Thyroid gland (tissue), 4 donors: ENCODE measurements around the gene TNRC6B. TPM values are rescaled to one million over a fixed set of nuclear protein-coding genes. Genes with fewer than 3 reads are reported as not detected.
A peak's percentile ranks its signal among the peaks of the same experiment; 100 is the strongest.
"Not testable (repeated sequence)": the region's sequence is repeated elsewhere in the genome, so short reads cannot be mapped to it uniquely, and the experiment has no call there.

ENCODE experiments used
- DNase-seq, 2 donors: peaks; one replicate each; pipeline ENCODE4 v3.0.0-alpha.2; 2019
- H3K27ac ChIP-seq, 3 donors: fragments of 200-600 bp; sonication (generic); 1 replicate in 2 of 3; 2 replicates in 1 of 3; pipeline ENCODE4 v1.5.1; 2016 to 2019; ENCODE audit warnings: mild to moderate bottlenecking in 1 of 3, moderate library complexity in 1 of 3
- H3K27me3 ChIP-seq: fragments of 200-600 bp; sonication (generic); one replicate; pipeline ENCODE4 v1.5.1; 2019
- H3K36me3 ChIP-seq, 2 donors: fragments of 200-600 bp; sonication (generic); one replicate each; pipeline ENCODE4 v1.5.1; 2016 to 2019
- H3K4me1 ChIP-seq, 2 donors: fragments of 200-600 bp; sonication (generic); one replicate each; pipeline ENCODE4 v1.5.1; 2017 to 2019
- H3K4me3 ChIP-seq, 3 donors: fragments of 200-600 bp; sonication (generic); replicated peaks in 1 of 3; 1 replicate in 2 of 3; 2 replicates in 1 of 3; pipeline ENCODE4 v1.5.1; 2016; ENCODE audit warnings: mild to moderate bottlenecking in 1 of 3
- H3K9me3 ChIP-seq: fragments of 200-600 bp; sonication (generic); one replicate; pipeline ENCODE4 v1.5.1; 2017
- CTCF ChIP-seq, 6 experiments: fragments of 200-600 bp in 3 of 6; fragments of 450-650 bp in 3 of 6; sonication (generic) in 3 of 6; IDR thresholded peaks; one replicate each; pipeline ENCODE4 v1.5.1; 2016 to 2019; ENCODE audit warnings: antibody characterized with exemption in 6 of 6, mild to moderate bottlenecking in 2 of 6, inconsistent platforms in 1 of 6, moderate library complexity in 1 of 6
- POLR2A ChIP-seq, 2 donors: fragments of 450-650 bp; IDR thresholded peaks; one replicate each; pipeline ENCODE4 v1.6.1; 2017; ENCODE audit warnings: antibody characterized with exemption in 2 of 2, mild to moderate bottlenecking in 2 of 2, moderate library complexity in 1 of 2
- WGBS, 2 donors: methylation state at CpG; one replicate each; pipeline ENCODE4 v1.1.5; 2017; 5-methylcytosine and 5-hydroxymethylcytosine counted together
- intact Hi-C: fragments of 100-400 bp; cut with DNase I; formaldehyde crosslinking; loops from one replicate; pipeline ENCODE4 v1.15.1; 2023
- total RNA-seq, 4 donors: library from RNA; depleted of rRNA; stranded (reverse); fragments of >200 nt; gene quantifications; one replicate each; pipeline ENCODE4 v1.2.3, GENCODE V29; 2016

Gene TNRC6B
- total RNA-seq, 4 donors from 2014 or later, result 46.1 to 202 (median 114) TPM

GRCh38 chr22:40190501-40190900 is 12.8 kb downstream of the TNRC6B start:
- Histone ChIP-seq H3K4me1 (peaks cover 45 to 48% of the 10 kb centered on the region in 2 donors), H3K27ac (no peak overlapping the region), H3K9me3 (no peaks in the 10 kb centered on the region), H3K36me3 (no peaks in the 10 kb centered on the region), H3K27me3 (no peaks in the 10 kb centered on the region), H3K4me3 (no peak overlapping the region)
- 44 to 64% methylated on average over 2 of the region's 2 CpGs for WGBS, 2 donors
- TF ChIP-seq POLR2A (IDR thresholded peaks at IDR 0.05), result no peak
- TF ChIP-seq CTCF (IDR thresholded peaks at IDR 0.05), result no peak
- intact Hi-C loops, result no loop called here
- no peak for DNase-seq

DNA sequence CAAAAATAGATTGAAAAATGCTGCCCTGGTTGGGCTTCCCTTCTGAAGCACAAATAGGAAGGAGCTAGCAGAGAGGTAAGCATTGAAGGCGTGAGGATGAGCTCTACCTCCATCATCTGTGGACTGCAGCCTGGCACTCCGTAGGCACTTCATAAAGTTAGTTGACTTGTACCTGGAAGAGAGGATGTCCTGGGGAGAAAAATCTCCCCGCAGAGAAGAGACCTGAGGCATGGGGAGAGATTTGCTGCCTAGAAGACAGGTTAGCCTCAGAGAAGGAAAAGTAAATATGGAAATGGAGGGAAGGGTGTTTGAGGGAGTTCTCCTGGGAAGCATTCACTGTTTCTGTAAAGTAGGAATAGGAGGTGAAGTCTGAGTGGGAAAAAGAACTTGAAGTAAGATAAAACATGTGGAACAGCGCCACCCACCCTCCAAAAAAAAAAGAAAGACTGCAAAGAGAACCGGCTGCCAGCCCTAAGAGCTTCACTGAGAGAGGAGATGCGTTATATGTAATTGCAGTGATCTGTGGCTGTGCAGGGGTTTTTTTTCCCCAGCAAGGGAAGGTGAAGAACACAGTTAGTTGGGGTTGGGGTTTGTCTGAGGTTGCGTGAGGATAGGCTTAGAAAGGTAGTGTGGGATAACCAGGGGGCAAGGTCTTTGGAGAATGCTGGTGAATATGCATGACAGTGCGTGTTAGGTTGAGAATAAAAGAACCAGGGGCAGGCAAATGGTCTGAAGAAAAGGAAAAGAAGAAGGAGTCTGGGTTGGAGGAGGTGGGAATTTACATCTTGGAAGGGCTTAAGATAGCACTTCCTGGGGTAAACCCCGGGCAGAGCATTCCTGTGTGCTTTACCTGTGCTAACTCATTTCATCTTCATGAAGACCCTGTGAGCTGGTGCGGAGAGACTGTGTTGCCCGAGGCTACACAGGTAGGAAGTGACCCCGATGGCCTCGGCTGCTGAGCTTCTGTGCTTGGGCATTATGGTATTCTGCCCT is 16.0 kb downstream of the TNRC6B start:
- Histone ChIP-seq H3K9me3 (no peaks in the 10 kb centered on the region), H3K27ac (no peak overlapping the region), H3K4me1 (peaks cover 54 to 64% of the 10 kb centered on the region in 2 donors), H3K36me3 (no peaks in the 10 kb centered on the region), H3K4me3 (no peak overlapping the region), H3K27me3 (no peaks in the 10 kb centered on the region)
- intact Hi-C loops, result no loop called here
- WGBS, 2 donors, result 67% methylated on average over 13 of the region's 13 CpGs
- DNase-seq, result peak in 1 of 2 donors; percentile 20
- TF ChIP-seq POLR2A (IDR thresholded peaks at IDR 0.05) (no peak), CTCF (IDR thresholded peaks at IDR 0.05) (peak in 2 of 6 experiments; percentile 31 to 34)

DNA sequence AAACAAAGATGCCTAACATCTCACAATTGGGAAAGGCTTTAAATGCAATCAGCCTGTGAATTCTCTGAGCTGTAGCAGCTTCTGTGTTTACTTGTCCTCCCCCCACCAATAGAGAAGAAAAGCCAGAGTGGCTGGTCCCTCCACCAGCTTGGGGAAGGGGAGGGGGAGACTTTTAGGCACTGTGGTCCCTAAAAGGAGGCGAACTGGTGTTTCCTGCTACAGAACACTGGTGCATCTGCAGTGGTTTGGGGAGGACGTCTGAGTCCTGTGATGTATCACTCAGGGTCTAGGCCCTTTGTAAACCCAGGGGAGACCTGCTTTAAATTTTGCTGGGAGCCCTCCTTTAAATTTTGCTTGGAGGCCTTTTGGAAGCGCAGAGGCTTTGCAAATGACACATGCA is 16.9 kb downstream of the TNRC6B start:
- no peaks in the 10 kb centered on the region for H3K27me3 ChIP-seq
- no peaks in the 10 kb centered on the region for H3K9me3 ChIP-seq
- no peak for TF ChIP-seq POLR2A (IDR thresholded peaks at IDR 0.05)
- TF ChIP-seq CTCF (IDR thresholded peaks at IDR 0.05), result no peak
- DNase-seq, result no peak
- H3K4me1 ChIP-seq, result peaks cover 47 to 56% of the 10 kb centered on the region in 2 donors
- WGBS, 2 donors, result 90 to 94% methylated on average over 3 of the region's 3 CpGs
- no peak overlapping the region for H3K4me3 ChIP-seq
- H3K36me3 ChIP-seq, result no peaks in the 10 kb centered on the region
- intact Hi-C loops, result no loop called here
- H3K27ac ChIP-seq, result no peak overlapping the region

DNA sequence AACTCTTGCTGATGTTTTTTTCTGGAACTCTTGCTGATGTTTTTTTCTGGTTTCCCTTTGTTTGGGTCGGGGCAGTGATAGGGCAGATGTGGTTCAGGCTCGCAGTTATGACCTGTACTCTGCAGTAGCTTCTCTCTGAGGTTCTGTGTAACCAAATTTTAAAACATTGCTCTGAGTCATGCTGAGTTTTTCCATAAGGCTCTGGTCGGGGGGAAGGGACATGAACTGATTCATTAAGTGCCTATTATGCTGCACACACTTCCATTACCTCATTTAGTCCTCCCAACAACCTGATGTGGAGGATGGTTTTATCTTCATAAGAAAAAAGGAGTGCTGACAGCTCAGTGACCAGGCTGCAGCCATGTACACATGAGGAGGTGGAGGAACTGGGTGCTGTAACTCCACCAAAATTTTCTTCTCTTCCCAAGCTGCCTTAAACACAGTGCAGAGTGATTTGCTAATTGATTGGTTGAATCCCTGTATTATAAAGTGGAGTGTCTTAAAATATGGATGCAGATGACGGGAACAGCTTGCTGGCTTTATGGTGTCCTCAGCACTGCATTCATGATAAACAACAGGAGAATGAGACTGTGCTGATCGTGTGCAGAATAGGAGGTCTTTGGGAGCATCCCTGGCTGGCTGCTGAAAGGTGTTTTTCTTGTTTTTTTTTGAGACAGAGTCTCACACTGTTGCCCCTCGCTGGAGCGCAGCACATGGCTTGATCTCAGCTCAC is 19.1 kb downstream of the TNRC6B start:
- no peaks in the 10 kb centered on the region for H3K27me3 ChIP-seq
- peak overlapping the region in 1 of 3 donors; percentile 43 for H3K27ac ChIP-seq
- 68 to 71% methylated on average over 7 of the region's 7 CpGs for WGBS, 2 donors
- no peaks in the 10 kb centered on the region for H3K9me3 ChIP-seq
- H3K4me1 ChIP-seq, result peaks cover 35 to 41% of the 10 kb centered on the region in 2 donors
- DNase-seq, result no peak
- intact Hi-C loops, result no loop called here
- no peak overlapping the region for H3K4me3 ChIP-seq
- no peak for TF ChIP-seq CTCF (IDR thresholded peaks at IDR 0.05)
- TF ChIP-seq POLR2A (IDR thresholded peaks at IDR 0.05), result no peak
- H3K36me3 ChIP-seq, result no peaks in the 10 kb centered on the region

DNA sequence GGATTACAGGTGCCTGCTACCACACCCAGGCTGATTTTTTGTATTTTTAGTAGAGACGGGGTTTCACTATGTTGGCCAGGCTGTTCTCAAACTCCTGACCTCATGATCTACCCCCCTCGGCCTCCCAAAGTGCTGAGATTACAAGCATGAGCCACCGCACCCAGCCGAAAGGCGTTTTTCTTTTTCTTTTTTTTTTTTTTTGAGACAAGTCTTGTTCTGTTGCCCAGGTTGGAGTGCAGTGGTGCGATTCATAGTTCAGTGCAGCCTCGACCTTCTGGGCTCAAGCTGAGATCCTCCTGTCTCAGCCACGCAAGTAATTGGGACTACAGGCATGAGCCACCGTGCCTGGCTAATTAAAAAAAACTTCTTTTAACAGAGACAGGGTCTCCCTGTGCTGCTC is 19.7 kb downstream of the TNRC6B start:
- DNase-seq, result peak; percentile 27 to 68
- 26 to 55% methylated on average over 6 to 9 of the region's 9 CpGs for WGBS, 2 donors
- H3K36me3 ChIP-seq, H3K9me3 ChIP-seq, H3K27me3 ChIP-seq, intact Hi-C loops, H3K4me3 ChIP-seq: not testable (repeated sequence)
- Histone ChIP-seq H3K27ac (peak overlapping the region; percentile 4 to 48 (median 26)), H3K4me1 (peaks cover 42 to 46% of the 10 kb centered on the region in 2 donors)
